Measurements from ENCODE around the gene EDAR.

EDAR gene

DNA sequence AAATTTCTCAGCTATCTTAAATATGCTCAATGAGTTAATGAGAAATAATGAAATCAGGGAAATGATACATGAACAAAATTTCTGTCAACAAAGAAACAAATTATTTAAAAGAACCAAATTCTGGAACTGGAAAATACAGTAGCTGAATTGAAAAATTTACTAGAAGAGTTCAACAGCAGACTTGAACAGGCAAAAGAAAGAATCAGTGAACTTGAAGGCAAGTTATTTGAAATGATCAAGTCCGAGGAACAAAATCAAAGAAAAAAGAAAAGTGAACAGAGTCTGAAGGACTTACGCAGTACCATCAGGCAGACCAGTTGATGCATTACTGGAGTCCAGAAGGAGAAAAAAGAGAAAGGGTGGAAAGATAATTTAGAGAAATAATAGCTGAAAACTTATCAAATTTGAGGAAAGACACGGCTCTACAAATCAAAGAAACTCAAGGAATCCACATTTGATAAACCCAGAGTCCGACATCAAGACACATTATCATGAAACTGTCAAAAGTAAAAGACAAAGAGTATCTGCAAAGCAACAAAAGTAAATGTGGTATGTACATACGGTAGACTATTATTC is 118.9 kb downstream of the EDAR start:
- DNase-seq (ENCODE audit: low read depth in 3 of 3, low spot score in 1 of 3) = no peak

DNA sequence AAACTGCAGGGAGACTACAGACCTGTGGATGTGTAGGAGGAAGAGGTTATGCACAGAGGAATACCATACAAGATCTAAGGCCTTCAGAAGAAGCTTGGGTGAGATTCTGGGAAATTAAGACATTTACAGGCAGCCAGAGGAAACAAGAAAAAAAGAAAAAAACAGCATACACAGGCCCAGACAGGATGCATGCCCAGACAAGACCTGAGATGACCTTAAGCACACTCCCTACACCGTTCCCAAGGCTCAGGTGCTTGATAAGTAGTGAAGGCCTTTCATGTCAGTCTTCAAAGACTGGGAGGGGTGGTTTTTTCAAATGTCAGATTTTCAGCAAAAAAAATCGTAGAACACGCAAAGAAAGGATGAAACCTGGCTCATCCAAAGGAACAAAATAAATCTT is 119.5 kb downstream of the EDAR start:
- DNase-seq (ENCODE audit: low read depth in 3 of 3, low spot score in 1 of 3) = no peak

DNA sequence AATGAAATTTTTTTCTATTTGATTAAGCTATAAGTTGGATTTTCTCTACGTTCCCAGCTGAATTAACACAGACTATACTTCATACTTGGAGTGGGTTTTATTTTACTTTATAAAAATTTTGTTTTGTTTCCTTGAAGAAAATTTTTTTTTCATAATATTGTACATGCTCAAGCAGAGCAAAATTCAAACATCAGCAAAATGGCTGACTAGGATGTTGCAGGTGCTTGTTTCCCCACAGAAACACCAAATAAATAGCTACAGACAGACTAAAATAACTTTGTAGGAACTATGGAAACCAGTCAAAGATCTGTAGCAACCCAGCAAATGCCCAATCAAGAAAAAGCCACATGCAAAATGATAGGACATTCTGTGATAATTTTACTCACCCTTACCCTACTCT is 120.1 kb downstream of the EDAR start:
- DNase-seq (ENCODE audit: low read depth in 3 of 3, low spot score in 1 of 3) = no peak

DNA sequence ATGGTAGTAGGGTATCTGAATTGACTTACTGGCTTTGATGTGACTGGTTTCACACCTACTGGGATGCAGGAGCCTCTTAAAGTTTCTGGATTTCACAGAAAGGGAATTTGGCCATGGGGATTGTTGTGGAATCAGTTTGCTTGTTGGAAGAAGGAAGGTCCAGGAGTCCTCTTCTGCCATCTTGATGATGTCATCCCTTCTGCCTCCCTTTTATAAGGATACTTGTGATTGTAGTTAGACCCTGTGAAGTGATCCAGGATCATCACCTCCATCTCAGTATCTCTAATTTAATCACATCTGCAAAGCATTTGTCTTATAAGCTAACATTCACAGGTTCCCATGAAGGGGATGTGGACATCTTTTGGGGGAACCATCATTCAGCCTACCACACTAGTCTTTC is 123.0 kb downstream of the EDAR start:
- DNase-seq (ENCODE audit: low read depth in 3 of 3, low spot score in 1 of 3) = no peak

DNA sequence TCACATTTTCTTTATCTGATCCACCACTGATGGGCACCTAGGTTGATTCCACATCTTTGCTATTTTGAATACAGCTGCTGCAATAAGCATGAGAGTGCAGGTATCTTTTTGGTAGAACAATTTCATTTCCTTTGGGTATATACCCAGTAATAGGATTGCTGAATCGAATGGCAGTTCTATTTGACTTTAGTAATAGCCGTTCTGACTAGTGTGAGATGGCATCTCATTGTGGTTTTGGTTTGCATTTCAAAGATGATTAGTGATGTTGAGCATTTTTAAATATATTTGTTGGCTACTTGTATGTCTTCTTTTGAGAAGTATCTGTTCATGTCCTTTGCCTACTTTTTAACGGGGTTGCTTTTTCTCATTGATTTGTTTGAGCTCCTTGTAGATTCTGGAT is 130.1 kb downstream of the EDAR start:
- no peak for DNase-seq (ENCODE audit: low read depth in 3 of 3, low spot score in 1 of 3)

DNA sequence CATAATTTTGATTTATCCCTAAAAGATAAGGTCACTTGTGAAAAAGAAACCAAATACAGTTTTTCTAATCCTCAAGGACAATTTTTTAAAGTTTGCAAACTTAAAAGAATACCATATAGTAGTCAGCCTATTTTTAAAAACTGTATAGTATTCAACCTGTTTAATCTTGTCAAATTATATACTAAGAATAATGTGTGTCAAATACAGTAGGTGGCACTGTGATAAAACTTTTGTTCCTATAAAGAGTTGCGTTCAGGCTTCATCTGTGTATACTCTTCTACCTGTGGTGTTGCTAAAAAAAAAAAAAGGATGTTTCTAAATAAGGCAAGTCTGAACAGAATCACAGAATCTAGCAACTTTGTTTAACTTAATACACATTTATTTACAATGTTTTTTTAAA is 133.8 kb downstream of the EDAR start:
- DNase-seq (ENCODE audit: low read depth in 3 of 3, low spot score in 1 of 3) = no peak

DNA sequence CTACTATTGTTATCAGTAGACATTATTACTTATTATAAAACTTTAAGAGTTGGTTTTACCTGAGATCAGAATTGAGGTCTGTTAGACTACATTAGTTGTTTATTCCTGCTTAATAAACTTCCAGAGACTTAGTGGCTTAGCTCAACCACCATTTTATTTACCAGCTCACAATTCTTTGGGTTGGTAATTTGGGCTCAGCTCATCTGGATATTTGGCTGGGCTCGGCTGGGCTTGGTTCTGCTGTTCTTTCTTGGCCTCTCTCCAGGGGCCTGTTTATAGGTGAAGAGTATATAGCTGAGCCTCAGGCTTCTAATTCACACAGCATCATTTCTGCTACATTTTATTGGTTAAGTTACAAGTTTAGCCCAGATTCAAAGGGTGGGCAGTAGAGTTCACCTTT is 134.5 kb downstream of the EDAR start:
- DNase-seq (ENCODE audit: low read depth in 3 of 3, low spot score in 1 of 3) = no peak

DNA sequence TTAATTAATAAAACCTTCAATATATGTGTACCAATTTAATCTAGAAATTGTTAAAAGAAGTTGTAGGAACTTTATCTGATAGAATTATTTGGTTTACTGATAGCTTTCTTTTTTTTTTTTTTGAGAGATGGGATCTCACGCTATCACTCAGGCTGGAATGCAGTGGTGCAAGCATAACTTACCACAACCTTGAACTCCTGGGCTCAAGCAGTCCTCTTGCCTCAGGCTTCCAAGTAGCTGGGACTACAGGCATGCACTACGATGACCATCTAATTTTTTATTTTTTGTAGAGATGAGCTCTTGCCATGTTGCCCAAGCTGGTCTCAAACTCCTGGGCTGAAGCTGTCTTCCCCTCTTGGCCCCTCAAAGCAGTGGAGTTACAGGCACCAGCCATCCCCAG is 135.6 kb downstream of the EDAR start:
- no peak for DNase-seq (ENCODE audit: low read depth in 3 of 3, low spot score in 1 of 3)

DNA sequence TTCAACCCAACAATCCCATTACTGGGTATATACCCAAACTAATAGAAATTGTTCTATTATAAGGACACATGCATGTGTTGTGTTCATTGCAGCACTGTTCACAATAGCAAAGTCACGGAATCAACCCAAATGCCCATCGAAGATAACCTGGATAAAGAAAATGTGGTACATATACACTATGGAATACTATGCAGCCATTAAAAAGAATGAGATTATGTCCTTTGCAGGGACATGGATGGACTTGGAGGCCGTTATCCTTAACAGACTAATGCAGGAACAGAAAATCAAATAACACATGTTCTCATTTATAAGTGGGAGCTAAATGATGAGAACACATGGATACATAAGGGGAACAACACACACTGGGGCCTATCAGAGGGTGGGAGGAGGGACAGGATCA is 136.6 kb downstream of the EDAR start:
- DNase-seq (ENCODE audit: low read depth in 3 of 3, low spot score in 1 of 3) = no peak

DNA sequence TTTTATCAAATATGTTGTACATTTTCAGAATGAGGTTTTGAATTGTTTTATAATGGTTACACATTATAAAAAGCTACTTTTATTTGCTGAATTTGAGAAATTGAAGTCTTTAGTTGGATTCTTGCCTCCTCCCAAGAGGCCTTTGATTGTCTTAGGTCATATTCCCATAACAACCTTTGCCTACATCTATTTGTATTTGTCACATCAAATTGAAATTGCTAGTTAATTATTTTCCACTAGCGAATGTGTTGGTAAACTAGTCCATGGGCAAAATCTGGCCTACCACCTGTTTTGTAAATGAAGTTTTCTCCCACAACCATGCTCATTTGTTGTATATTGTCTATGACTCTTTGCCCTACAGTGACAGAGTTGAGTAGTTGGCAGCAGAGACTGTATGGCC is 142.0 kb downstream of the EDAR start:
- DNase-seq (ENCODE audit: low read depth in 3 of 3, low spot score in 1 of 3) = no peak

DNA sequence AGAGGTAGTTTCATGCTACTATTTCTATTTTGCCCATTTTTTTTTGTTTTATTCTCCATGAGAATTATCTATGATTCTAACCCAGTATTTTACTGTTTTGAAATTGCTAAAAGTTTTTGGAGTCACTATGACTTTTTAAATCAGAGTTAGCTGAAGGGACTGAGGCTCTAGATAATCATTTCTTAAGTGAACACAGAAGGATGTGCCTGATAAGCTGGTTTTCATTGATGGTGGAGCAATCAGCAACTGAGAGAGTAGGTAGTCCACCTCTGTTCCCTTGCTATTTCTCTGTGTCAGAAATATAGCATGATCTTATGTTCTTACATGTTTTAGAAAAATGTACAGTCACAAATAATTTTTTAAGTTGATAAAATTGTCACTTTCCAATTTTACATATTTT is 143.1 kb downstream of the EDAR start:
- DNase-seq (ENCODE audit: low read depth in 3 of 3, low spot score in 1 of 3) = no peak

Data from stimulated activated CD4-positive, alpha-beta T cell treated with anti-CD3 and anti-CD28 coated beads, TNF-alpha, amount 100 ng/mL, for 1 hour (primary cell).